SU-DHL-6 (cell line): Measurements from ENCODE around the gene SMG7.

Experiments used
- H2AFZ ChIP-seq: fragments of 200-600 bp; sonication (generic); 2 replicates; pipeline ENCODE4 v1.6.1; 2014; ENCODE audit warnings: low read depth, mild to moderate bottlenecking, moderate library complexity, mixed read lengths, antibody characterized with exemption, low read length; ENCODE audit not compliant: severe bottlenecking
- H3F3A ChIP-seq: fragments of 200-600 bp; shearing (Covaris generic); 2 replicates; pipeline ENCODE4 v1.6.0; 2016; ENCODE audit warnings: antibody characterized with exemption, mild to moderate bottlenecking; ENCODE audit not compliant: insufficient read depth
- H3K27ac ChIP-seq: fragments of 200-600 bp; sonication (generic); 2 replicates; pipeline ENCODE4 v1.5.1; 2016; ENCODE audit warnings: low read depth, mild to moderate bottlenecking, low read length, moderate library complexity, mixed read lengths
- H3K27me3 ChIP-seq: fragments of 200-600 bp; sonication (generic), shearing (Covaris generic); 2 replicates; pipeline ENCODE4 v1.6.0; 2014; ENCODE audit warnings: mild to moderate bottlenecking, low read length
- H3K36me3 ChIP-seq: fragments of 200-600 bp; sonication (generic); 2 replicates; pipeline ENCODE4 v1.6.1; 2014; ENCODE audit warnings: mild to moderate bottlenecking, low read length, mixed read lengths
- H3K4me2 ChIP-seq: fragments of 300-600, 200-600 bp; shearing (Covaris generic), sonication (generic); 2 replicates; pipeline ENCODE4 v1.6.0; 2014; ENCODE audit warnings: low read length, low read depth, mild to moderate bottlenecking; ENCODE audit not compliant: poor library complexity, severe bottlenecking
- H3K4me3 ChIP-seq: fragments of 200-600 bp; sonication (generic); 2 replicates; pipeline ENCODE4 v1.5.1; 2014; ENCODE audit warnings: antibody characterized with exemption, low read length, mild to moderate bottlenecking, mixed read lengths; ENCODE audit not compliant: insufficient read depth, poor library complexity, severe bottlenecking
- H3K79me2 ChIP-seq: fragments of 200-600 bp; sonication (generic); 2 replicates; pipeline ENCODE4 v1.6.1; 2014; ENCODE audit warnings: mild to moderate bottlenecking, low read length, moderate library complexity; ENCODE audit not compliant: insufficient read depth
- H3K9ac ChIP-seq: fragments of 200-600 bp; sonication (generic); 2 replicates; pipeline ENCODE4 v1.7.0; 2014; ENCODE audit warnings: mild to moderate bottlenecking, low read length
- H3K9me2 ChIP-seq: fragments of 200-600 bp; sonication (generic); replicated peaks from 2 replicates; pipeline ENCODE4 v1.6.1; 2014; ENCODE audit warnings: low read length; ENCODE audit not compliant: insufficient read depth
- H3K9me3 ChIP-seq: fragments of 200-600 bp; sonication (generic); 2 replicates; pipeline ENCODE4 v1.6.1; 2014; ENCODE audit warnings: low read length, mixed read lengths; ENCODE audit not compliant: insufficient read depth
- H4K20me1 ChIP-seq: fragments of 200-600 bp; sonication (generic); 2 replicates; pipeline ENCODE4 v1.6.1; 2014; ENCODE audit warnings: low read depth, mild to moderate bottlenecking, antibody characterized with exemption, low read length, moderate library complexity, mixed read lengths
- EZH2phosphoT487 ChIP-seq: fragments of 200-600 bp; sonication (generic), shearing (Covaris generic); conservative IDR thresholded peaks from 2 replicates; pipeline ENCODE4 v1.6.1; 2018; ENCODE audit warnings: mild to moderate bottlenecking, antibody characterized with exemption, low read length, moderate library complexity, mixed read lengths
- TF ChIP-seq, protein P1 (sequence below): fragments of 200-600 bp; sonication (generic); IDR thresholded peaks from one replicate; pipeline ENCODE4 v1.5.1; 2017; ENCODE audit warnings: antibody characterized with exemption, mild to moderate bottlenecking, low read length, moderate library complexity; ENCODE audit not compliant: insufficient read depth, poor library complexity, severe bottlenecking

The SMG7 gene

DNA sequence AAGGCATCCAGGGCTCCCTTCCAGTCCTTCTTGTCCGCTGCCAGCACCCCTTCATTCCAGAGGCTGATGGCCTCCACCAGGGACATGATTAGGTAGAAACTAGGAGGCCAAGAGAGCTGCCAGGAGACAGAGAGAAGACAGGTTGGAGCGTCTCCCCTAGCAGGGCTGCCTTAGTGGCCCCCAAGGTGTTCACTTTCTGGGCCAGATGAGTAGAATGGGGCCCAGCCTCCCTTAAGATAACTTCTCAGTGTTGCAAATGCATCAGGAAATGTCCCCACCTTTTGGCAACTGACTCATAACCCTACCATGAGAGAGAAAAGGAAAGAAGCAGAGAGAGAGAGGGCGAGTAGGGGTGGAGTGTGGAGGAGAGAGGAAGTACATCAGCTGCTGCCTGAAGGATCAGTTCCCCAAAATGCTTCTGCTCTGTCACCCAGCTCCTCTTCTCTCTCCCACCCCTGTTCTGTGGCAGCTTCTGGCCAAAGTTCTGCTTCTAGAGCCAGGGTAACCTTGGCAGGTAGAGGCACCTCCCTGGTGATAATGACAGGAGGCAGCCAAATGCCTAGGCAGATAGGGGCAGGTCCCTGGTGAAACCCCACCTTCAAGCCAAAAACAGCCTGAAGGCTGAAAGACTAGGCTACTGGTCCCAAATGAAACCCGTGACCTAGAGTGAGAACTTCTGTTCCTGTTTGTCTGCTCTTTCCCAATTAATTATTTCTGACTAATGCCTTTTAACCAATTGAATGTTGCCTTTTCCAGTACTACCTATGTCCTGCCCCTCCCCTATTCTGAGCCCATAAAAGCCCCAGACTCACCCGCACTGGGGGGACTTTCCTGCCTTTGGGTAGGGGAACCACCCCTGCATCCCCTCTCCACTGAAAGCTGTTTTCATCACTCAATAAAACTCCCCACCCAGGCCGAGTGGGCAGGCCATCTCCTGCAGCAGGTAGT lies 118.2 kb downstream of the SMG7 start, which contains the start of gene NCF2:
TSS of gene NCF2 (minus strand) at position 216 of the 948 bp plus-strand sequence. CDS start at position 86, 130 bp downstream.
- Histone ChIP-seq H4K20me1 (no peaks in the 10 kb centered on the region), H3K9me3 (no peaks in the 10 kb centered on the region), H2AFZ (peak within 1 kb of the TSS; percentile 13), H3K79me2 (no peaks in the 10 kb centered on the region), H3K9ac (no peak within 1 kb of the TSS), H3K36me3 (no peaks in the 10 kb centered on the region), H3K9me2 (no peaks in the 10 kb centered on the region), H3K4me3 (no peak within 1 kb of the TSS), H3F3A (no peaks in the 10 kb centered on the region), H3K27ac (no peak within 1 kb of the TSS), H3K27me3 (no peaks in the 10 kb centered on the region), H3K4me2 (peak within 1 kb of the TSS; percentile 6)
- TF ChIP-seq, protein P1, sequence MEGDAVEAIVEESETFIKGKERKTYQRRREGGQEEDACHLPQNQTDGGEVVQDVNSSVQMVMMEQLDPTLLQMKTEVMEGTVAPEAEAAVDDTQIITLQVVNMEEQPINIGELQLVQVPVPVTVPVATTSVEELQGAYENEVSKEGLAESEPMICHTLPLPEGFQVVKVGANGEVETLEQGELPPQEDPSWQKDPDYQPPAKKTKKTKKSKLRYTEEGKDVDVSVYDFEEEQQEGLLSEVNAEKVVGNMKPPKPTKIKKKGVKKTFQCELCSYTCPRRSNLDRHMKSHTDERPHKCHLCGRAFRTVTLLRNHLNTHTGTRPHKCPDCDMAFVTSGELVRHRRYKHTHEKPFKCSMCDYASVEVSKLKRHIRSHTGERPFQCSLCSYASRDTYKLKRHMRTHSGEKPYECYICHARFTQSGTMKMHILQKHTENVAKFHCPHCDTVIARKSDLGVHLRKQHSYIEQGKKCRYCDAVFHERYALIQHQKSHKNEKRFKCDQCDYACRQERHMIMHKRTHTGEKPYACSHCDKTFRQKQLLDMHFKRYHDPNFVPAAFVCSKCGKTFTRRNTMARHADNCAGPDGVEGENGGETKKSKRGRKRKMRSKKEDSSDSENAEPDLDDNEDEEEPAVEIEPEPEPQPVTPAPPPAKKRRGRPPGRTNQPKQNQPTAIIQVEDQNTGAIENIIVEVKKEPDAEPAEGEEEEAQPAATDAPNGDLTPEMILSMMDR, result no peak

DNA sequence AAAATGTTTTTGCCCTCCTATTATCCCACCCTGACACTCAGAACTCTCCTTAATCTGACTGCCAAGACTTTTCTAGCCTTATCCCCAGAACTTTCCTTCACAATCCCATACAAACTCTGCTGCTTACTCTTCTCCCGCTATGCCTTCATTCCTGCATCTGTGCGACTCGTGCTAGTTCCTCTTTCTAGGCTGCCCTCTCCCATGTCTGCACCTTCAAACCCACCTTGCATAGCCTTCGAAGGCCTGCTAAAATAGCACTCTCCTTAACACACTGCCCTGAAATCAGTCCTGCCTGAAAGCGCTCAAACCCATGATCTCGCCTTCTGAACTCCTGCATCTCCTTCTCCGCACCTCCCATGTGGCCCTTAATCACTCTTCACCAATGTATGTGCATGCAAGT lies 120.4 kb downstream of the SMG7 start:
- no peak for TF ChIP-seq EZH2phosphoT487
- TF ChIP-seq, protein P1, result no peak
- no peaks in the 10 kb centered on the region for H3K9me2 ChIP-seq
- H2AFZ ChIP-seq, result no peak overlapping the region
- H3K27ac ChIP-seq, result no peak overlapping the region
- H3F3A ChIP-seq, result no peaks in the 10 kb centered on the region
- H3K9ac ChIP-seq, result no peak overlapping the region
- no peaks in the 10 kb centered on the region for H3K9me3 ChIP-seq
- no peaks in the 10 kb centered on the region for H3K36me3 ChIP-seq
- H3K27me3 ChIP-seq, result no peaks in the 10 kb centered on the region
- H3K4me2 ChIP-seq, result no peak overlapping the region
- H3K79me2 ChIP-seq, result no peaks in the 10 kb centered on the region
- no peaks in the 10 kb centered on the region for H4K20me1 ChIP-seq
- no peak overlapping the region for H3K4me3 ChIP-seq

DNA sequence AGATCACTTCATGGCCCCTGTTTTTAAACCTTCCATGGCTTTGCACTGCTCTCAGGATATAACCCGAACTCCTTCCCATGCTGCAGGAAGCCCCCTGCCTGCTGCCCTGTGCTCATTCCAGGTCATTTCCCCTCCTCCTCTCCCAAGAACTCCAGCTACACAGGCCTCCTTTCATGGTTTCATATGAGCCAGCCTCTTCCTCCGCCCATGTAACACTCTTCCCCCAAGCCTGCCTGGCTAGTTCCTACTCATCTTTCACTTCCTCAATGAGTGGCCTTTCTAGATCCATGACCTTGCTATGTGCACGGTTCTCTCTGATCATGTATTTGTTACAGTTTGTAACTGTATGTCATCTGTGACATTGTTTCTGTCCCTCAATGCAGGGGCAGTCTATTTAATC lies 121.1 kb downstream of the SMG7 start:
- Histone ChIP-seq H3K4me3 (no peak overlapping the region), H3F3A (no peaks in the 10 kb centered on the region), H4K20me1 (no peaks in the 10 kb centered on the region), H3K9ac (no peak overlapping the region), H2AFZ (no peak overlapping the region), H3K36me3 (no peaks in the 10 kb centered on the region), H3K4me2 (no peak overlapping the region), H3K27ac (no peak overlapping the region), H3K79me2 (no peaks in the 10 kb centered on the region), H3K9me2 (no peaks in the 10 kb centered on the region), H3K9me3 (no peaks in the 10 kb centered on the region), H3K27me3 (no peaks in the 10 kb centered on the region)
- TF ChIP-seq EZH2phosphoT487, result no peak

DNA sequence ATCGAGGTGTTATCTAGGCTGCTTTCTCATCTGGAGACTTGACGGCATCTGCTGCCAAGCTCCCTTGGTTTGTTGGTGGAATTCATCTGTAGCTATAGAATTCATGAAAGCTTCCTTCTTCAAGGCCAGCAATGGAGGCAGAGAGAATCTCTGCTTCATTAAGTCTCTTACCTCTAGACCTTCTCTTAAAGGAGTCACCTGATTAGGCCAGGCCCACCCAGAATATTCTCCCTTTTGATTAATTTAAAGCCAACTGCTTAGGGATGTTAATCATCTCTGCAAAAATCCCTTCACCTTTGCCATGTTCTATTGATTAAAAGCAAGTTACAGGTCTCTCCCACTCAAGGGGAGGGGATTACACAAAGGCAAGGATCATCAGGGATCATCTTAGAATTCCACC lies 123.2 kb downstream of the SMG7 start:
- no peak overlapping the region for H3K4me3 ChIP-seq
- no peak overlapping the region for H2AFZ ChIP-seq
- H3K27ac ChIP-seq, result no peak overlapping the region
- no peaks in the 10 kb centered on the region for H3K36me3 ChIP-seq
- H3F3A ChIP-seq, result no peaks in the 10 kb centered on the region
- no peaks in the 10 kb centered on the region for H3K9me3 ChIP-seq
- H3K27me3 ChIP-seq, result no peaks in the 10 kb centered on the region
- no peaks in the 10 kb centered on the region for H4K20me1 ChIP-seq
- H3K4me2 ChIP-seq, result no peak overlapping the region
- TF ChIP-seq, protein P1, result no peak
- TF ChIP-seq EZH2phosphoT487, result no peak
- no peaks in the 10 kb centered on the region for H3K9me2 ChIP-seq
- no peak overlapping the region for H3K9ac ChIP-seq
- no peaks in the 10 kb centered on the region for H3K79me2 ChIP-seq
